HG02763 (cell line): Measurements from ENCODE around the gene NOC4L.

ENCODE experiments used
- ATAC-seq: cut with Tn5 transposase; IDR thresholded peaks from one replicate; pipeline ENCODE4 v1.9.1; 2021; ENCODE audit warnings: mild to moderate bottlenecking, moderate library complexity; ENCODE audit not compliant: unreplicated experiment

The NOC4L gene

DNA sequence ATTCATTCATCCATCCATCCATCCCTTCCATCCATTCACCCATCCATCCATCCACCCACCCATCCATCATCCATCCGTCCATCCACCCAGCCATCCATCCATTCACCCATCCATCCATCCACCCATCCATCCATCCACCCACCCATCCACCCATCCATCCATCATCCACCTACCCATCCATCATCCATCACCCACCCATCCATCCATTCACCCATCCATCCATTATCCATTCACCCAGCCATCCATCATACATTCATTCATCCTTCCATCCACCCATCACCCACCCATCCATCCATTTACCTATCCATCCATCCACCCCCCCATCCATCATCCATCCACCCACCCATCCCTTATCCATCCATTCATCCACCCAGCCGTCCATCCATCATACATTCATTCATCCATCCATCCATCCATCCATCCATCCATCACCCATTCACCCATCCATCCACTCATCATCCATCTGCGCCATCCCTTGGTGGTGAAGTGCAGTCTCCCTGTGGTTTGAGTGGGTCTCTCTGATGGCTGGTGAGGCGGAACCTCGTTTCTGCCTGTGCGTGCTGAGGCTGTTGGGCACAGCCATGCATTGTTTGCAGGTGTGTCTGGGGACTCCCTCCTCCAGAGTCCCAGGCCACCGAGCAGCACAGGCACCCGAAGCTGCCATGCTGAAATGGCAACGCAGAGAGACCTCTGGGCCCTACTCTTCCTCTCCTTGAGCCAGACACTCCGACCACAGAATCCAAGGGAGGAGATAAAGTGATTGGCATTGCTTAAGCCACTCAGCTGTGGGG is 22.7 kb downstream of the NOC4L start:
- no peak for ATAC-seq

DNA sequence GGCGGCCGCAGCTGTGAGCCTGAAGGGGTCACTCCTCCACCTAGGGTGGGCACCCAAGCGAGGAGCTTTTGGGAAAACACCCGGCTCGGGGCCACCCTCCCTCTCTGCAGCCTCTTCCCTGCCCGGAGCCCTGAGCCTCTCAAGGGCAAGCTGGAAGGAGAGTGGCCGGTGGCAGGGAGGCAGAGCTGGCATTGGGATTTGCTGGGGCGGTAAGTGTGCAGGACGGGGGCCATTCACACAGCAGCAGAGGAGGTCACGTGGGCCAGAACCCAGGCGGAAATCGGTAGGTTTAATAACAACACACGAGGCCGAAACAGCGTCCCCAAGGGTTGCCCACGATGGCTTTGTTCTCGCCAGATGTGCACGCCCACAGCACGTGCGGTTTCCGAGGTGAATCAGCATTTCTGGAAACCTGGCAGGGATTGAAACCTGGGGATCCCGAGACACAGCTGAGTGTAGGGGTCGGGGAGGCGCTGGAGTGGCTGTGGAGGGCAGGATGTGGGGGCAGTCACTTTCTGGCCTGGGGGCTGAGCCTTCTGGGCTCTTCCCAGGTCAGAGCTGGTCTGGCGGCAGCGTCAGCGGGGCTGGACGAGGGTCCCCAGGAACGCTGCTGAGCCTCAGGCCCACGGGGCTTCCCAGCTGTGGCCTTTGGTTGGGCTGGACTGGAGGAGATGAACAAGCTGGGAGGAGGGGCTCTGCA is 23.5 kb downstream of the NOC4L start:
- ATAC-seq = no peak

DNA sequence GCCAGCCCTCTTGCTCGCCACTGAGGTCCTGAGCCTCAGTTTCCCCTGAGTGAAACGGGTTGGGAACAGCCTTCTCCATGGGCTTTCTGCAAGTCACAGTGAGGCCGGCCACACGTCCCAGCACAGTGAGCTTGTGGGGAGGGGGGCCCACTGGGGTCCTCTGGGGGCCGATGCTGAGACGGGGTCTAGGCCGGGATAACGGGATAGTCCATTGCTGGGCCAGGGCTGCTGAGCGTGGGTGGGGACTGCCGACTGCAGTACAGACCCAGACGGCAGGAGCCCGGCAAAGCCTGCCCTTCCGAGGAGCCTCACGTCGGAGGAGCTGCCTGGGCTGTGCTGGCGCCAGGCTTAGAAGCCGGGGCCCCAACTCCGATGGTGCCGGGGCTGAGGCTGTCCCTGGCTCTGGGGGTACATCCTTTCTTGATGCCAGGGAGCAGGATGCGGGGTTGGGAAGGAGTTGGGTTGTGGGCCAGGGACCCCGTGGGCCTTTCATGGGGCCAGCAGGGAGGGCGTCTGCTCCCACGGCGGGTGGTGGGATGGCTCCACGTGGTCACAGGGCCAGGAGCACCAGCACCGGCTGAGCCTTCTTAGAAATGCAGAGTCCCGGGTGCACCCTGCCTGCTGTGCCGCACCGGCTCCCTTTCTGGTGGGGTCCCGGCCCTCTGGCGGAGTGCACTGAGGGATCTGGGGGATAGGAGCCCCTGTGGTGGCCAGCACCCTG is 24.2 kb downstream of the NOC4L start:
- no peak for ATAC-seq

DNA sequence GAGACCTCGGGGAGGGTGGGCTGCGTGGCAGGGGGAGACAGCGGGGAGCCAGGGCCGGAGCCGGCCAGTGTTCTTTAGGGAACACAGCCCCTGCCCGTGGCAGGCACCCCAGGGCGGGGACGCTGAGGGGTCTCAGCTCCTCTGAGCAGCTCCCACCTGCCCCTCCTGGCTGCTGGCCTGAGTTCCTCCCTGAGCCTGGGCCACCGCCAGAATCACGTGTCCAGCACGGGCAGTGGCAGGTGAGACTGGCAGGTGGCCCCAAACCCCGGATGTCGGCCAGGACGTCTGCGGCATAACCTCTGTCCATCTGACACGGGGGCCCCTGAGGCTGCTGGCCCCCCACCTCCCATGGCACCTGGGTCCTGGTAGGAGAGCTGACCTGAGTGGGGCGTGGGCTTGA is 25.1 kb downstream of the NOC4L start:
- ATAC-seq = no peak

DNA sequence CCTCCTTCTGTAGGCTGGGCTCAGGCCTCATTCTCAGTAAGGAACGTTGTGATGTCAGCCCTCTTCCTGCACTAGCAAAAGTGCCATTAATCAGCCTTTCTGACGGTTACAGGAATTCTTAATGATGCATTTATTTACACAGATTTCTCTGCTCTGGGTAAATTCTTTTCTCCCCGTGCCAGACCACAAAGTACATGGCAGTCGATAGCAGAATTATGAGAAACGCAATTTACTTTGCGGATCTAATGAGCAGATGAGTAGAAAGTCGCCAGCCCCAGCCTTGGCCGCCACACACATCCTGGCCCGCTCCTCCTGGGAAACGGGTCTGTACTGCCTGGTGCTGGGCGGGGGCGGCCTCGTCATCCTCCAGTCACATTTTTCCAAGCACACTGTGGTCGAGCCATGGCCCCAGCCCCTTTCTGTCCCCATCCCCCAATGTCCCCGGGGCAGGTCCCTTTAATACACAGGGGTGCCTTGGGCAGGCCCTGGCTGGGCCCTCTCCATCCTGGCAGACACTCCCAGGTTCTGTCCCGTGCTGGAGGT is 25.9 kb downstream of the NOC4L start:
- no peak for ATAC-seq

DNA sequence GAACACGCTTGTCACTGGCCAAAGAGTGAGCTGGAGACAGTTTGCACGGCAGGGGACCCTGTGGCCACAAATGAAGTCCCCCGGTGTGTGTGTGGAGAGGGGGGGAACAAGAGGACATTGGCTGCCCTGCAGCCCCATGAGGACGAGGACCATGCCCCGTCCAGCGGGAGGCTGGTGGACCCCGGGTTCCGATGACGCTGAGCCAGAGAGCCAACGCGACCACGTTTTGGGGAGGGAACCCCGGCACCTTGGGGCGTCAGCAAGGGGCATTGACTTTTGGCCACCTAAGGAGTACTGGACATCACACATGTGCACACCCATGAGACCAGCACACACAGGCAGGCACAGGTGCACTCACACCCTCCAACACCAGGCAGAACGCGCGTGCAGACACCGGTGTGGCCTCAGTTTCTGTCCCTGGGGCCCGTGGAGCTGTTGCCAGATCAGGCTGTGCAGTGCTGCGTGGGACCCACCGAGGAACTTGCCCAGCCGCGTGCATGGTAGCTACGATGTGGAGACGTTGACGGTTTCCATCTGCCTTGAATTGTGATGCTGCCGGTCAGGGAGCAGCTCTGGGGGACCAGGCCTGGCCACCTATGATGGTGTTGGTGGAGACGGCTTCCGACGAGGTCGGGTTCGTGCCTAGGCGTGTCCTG is 26.5 kb downstream of the NOC4L start:
- ATAC-seq = no peak

DNA sequence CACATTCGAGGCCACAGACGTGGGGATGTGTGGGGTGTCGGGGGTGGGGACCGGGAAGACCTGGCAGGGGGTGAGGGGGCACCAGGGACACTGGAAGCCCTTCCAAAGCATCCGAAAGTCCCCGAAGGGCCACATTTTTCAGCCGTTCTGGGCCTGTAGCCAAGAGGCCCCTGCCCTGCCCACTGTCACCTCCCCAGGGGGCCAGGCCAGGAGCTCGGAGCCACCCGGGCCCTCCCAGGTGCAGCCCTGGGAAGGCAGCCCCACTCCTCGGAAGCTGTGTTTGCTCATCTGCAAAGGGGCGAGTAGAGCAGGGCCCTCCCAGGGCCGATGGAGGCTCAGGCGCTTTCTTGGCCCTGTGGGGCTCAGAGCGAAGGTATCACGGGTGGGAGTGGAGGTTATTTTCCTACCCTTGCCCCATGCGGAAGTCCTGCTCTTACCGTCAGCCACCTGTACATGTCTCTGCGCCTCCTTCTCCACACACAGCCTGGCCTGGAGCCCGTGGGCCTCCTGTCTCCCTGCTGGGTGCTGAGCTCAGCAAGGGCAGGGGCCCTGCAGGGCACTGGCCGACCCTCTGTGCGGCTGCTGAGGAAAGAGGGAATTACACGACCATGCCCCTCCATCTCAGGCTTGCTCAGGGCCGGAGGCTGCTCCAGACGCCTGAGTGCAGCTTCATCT is 27.2 kb downstream of the NOC4L start:
- no peak for ATAC-seq

DNA sequence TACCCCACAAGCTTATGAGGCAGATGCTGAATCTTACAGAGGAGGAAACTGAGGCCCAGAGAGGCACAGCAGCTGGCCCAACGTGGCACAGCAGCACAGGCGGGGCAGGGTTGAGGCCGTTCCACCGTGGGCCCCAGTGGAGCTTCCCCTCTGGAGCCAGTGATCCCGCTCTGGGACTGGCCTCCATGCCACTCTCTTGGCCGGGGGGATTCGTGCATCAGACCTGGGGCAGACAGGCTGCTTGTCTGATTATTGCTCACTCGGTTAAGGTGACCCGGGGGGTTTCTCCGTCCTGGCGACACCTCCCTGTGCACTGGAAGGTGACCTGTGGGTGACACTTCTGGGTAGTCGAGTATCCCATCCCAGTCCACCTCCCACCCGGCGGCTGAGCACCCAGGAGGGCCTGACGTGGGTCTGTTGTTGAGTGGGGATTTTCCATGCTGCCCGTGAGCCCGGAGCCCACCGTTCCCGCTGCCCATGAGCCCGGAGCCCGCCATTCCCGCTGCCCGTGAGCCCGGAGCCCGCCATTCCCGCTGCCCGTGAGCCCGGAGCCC is 27.8 kb downstream of the NOC4L start:
- no peak for ATAC-seq

DNA sequence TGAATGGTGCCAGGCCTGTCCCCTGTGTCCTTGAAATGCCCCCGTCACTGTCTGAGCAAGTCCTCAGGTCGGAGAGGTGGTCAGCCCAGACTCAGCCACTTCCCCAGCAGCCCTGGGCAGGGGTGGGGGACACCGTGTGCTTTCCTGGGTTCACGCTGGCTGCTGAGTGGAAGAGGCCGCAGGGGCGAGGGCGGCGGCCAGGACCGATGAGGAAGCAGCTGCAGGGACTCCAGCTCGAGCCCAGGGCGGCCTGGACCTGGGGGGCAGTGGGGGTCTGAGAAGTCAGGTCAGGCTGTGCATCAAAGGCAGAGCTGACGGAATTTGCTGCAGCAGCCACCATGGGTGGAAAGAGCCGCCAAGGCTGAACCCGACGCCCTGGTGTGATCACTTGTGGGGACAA is 28.4 kb downstream of the NOC4L start:
- ATAC-seq = no peak

DNA sequence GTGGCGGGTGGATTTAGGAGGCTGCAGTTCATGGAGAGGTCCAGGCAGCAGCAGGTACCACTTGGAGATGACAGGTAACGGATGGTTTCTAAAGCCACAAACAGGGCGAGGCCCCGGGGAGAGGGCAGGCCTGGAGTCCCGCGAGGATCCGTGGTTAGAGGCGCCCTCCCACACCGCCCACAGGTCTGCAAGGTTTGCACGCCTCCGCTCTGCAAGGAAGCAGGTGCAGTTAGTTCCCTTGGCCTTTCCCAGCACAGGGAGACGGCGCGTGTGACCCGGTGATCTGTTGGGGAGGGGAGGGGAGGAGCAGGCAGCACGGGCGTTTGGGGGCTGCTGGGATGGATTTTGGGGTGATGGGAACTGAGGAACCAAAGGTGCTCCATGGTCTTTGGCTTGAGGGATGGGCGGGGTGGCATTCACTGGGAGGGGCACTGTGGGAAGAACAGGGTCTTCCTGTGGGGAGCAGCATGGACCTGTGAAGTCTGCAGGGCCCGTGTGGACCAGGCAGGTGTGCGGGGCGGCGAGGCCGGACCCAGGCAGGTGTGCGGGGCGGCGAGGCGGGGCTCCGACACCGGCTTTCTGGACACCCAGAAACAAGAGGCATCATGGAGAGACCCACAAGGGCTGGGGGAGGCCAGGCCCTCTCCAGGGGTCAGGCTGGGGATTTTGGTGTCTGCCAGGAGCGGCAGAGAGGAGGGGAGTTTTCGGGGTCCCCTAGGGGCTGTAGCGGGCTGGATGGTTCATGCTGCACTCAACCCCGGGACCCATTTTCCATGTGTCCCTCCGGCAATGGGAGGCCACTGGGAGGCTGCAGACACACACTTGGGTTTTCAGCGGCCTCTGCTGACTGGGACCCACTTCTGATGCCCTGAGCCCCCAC is 29.1 kb downstream of the NOC4L start:
- no peak for ATAC-seq

DNA sequence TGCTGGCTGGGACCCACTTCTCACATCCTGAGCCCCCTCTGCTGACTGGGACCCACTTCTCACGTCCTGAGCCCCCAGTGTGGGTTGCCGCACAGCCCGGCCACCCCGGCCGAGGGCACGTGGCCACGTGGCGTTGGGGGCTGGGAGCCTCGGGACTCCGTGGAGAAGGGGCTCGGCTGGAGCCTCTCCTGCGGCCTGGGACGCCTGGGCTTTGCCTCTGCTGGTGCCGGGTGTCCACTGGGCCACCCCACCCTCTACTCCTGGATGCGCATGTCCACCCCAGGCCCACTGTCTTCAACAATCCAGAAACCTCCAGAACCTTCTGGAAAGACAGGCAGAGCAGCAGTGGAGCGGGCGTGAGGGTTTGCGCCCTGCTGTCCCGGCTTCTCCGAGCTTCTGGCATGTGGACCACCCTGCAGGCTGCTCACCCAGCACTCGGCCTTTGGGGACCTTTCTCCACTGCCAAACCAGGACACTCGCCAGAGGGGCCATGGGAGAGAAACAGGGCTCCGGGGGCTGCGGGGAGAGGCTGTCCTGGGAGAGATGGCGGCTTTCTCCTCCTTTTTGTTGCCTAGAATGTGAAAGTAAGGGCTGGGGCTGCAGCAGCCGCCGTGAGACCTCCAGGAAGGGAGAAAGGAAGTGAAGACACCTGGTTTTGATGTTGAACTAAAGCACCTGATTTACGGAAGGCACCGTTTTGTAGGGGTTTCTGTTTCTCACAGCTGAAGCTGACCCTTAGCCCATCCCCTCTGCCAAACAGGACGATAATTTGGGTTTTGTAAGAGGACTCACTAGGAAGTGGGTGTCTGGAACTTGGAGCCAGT is 30.0 kb downstream of the NOC4L start:
- ATAC-seq = no peak

DNA sequence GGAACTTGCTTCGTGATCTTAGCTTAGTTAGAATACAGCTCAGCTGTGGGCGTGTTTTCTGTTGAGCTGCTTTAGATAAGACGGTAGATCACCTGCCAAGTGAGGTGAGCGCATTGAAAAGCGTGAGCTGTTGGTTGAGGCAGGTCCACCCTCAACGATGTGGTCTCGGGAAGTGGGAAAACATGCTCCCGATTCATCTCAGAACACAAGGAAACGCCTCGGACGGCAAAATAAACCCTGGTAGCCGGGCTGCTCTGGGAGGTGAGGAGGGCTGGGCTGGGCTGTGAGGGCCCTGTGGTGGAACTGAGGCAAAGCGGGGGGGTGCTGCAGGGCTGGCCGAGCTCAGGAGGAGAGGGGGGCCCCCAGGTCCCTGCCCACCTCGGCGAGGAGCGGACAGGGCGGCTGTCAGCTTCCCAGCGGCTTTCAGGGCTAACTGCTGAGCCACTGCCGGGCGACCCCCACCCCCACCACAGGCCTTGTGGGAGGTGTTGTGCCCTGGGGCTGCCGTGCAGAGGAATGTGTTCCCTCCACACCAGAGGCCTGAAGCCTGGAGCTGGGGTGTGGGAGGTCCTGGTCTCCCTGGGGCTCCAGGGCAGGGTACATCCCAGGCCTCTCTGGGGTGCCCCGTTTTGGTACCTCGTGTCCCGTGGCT is 30.7 kb downstream of the NOC4L start:
- no peak for ATAC-seq

DNA sequence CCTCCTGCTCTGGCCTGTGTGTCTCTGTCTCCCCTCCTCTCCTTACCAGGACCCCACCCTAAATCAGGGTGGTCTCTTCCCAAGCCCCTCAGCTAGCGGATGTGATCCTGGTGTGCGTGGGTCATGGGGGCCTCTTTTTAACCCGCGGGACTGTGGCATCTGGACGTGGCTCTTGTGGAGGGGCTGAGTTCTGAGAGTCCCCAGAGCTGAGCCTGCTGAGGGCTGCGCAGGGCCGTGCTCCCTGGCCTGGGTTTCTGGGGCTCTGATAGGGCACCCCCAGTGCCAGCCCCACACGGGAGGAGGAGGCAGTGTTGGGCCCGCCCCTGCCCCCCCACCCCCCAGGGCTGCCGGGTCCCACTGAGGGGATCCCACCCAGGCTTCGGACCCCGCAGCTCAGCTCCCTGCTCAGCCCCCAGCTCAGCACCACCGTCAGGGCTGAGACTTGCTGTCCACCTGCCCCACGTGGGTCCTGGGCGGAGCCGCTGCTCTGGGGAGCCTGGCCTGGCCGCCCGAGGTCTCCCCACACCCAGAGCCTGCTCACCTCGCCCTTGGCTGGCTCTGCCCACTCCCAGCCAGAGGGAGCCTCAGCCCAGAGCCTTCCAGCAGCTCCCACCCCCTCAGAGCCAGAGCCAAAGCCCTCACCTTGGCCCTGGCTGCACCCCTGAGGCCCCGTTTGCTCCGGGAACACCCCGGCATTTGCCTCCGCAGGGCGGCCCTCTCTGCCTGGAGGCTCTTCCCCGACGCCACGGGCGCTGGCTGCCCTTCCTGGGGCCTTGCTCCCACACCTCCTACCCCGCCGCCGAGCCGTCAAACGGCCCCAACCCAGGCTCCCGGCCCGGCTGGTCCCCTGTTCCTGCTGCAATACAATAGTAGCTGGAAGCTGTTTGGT is 31.5 kb downstream of the NOC4L start:
- no peak for ATAC-seq

DNA sequence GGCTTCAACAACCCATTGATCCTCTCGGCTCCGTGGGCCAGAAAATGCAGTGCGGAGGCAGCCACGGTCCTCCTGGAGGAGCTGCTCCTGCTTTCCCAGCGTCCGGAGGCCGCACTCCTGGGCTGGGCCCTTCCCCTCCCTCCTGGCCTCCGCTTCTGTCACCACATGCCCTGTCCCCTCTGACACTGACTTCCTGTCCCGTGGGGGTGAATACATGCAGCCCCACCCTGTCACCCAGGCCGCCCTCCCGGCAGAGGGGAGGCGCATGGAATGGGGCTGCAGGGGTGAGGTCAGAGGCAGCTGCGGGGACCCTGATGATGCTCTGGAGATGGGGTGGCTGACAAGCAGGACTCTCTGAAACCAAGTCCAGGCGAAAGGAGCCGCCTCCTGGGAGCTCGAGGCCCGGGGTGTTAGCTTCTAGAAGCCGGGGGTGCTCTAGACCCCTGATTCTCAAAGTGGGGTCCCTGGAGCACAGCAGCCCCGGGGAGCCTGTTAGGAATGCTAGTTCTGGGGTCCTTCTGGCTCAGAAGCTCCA is 32.2 kb downstream of the NOC4L start:
- ATAC-seq = no peak

DNA sequence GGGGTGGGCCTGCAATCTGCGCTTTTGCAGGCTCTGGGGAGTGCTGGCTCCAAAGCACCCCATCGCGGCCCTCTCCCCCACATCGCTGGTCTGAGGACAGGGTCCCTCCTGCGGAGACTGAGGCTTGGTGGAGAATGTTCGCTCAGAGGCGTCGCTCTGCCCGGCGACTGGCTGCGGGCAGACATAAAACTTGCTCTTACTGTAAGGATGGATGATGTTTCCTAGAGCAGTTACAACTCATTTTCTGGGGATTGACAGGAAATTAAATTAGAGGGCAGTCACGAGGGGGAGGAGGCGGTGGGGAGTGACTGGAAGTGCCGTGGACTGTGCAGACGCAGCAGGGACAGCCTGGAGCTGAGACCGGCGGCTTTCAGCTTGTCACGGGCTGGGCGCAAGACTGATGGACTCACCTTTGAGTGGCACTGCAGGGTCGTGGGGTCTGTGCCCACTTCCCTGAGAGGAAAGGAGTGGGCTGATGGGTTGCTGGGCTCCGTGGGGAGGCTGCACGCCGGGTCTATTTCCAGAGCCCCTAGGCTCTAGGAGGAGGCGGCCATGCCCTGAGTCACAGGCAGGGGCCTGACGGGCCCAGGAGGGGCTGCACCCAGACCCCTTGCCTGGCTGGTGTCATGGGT is 32.8 kb downstream of the NOC4L start:
- no peak for ATAC-seq

DNA sequence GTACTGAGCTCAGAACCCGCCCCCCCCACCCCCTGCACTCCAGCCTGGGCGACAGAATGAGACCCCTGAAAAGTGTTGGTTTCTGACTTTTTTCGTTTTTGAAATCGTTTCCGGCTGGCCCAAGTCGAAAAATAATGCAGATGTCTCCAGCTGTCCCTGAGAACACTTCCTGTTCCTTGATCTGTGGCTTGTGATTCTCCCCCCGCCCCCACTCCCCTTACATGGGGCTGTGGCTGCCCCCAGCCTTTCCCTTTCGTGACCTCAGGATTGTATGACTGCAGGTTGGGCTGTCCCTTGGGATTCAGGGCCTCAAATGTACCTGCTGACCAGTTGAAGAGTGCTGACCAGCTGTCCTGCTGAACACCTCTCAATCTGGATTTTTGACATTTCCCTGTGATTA is 34.1 kb downstream of the NOC4L start:
- ATAC-seq = no peak
